Measurements from ENCODE around the gene ERCC2. TPM values are rescaled to one million over a fixed set of nuclear protein-coding genes. Genes with fewer than 3 reads are reported as not detected.

Gene ERCC2
- total RNA-seq, 1 experiment from 2014 or later: 58.9 TPM

DNA sequence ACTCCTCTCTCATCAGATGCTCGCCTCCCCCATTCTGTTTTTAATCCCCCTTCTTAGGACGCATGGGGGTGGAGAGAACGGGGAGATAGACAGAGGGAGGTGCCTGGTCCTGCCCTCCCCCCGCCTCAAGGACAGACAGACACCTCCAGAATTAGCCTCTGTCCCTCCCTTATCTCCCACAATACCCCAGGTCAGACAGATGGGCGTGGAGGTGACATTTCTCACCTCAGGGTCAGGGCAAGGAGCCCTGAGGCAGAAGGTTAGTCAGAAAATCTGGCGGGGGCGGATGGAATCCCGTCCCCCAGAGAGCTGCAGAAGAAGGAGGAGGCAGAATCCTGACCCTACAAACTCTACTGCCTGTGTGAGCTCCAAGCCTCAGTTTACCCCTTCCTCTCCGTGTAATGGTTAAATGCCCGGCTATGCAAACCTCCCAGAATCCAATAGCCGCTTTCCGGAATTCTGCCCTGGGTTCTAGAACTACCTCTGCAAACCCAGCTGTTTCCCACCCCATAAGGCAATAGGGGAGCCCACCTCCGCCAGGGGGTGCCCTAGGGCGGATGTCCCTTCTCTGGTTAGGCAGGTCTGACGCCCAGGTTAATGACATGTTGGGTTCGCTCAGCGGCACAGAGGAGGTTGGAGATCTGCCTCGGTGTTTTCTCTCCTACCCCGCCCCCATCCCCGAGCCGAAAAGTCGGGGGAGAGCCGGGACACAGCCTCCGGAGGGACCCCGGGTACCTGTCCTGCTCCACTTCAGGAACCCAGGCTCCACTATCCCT lies 33.6 kb upstream of the ERCC2 start (continued):
- TF ChIP-seq REST (IDR thresholded peaks at IDR 0.05; ENCODE audit: low read depth) (no peak), EZH2 (IDR thresholded peaks at IDR 0.05) (no peak), ATF3 (IDR thresholded peaks at IDR 0.05) (no peak), TCF7L2 (IDR thresholded peaks at IDR 0.05; ENCODE audit: borderline replicate concordance, extremely low read depth, insufficient read depth, insufficient read length) (no peak), SRF (IDR thresholded peaks at IDR 0.05; ENCODE audit: low read depth) (peak; percentile 77; the same call in 1 of the 2 replicates), FOSL1 (IDR thresholded peaks at IDR 0.05; ENCODE audit: low read depth) (no peak), JUND (IDR thresholded peaks at IDR 0.05) (no peak), RAD21 (IDR thresholded peaks at IDR 0.05; ENCODE audit: low read depth) (no peak), MAX (IDR thresholded peaks at IDR 0.05) (no peak)

DNA sequence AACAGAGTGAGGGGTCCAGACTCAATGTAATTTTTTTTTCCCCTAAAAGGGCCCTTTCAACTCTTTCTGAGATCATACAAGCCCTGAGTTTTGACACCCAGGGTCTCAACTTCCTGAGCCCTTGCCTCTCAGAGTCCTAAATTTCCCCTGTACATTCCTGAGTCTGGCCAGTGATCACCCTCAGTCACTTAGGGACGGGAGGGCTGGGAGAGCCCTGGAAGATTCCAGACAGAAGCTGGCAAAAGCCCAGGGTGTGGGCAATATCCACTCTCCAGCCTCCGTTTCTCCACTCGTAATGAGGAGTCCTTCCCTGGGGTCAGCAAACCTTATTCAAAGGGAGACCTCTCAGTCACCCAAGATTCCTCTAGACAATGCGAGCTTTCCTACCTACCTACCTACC lies 32.9 kb upstream of the ERCC2 start:
- RAD21 ChIA-PET (ENCODE audit: low non-redundant PET in 1 of 2, low total read pairs in 2 of 2, uncharacterized antibody in 2 of 2, unreplicated experiment in 2 of 2): interaction anchor here in 1 of 2 experiments (1.2 to 2.1 kb wide), 2 partner anchors 75 to 76 kb away, joined by 3 to 6 read pairs; no protein-coding TSS in a partner anchor
- H2AFZ ChIP-seq (ENCODE audit: low read depth, low read length, poor library complexity, severe bottlenecking): no peak overlapping the region
- no peaks in the 10 kb centered on the region for H3K27me3 ChIP-seq (ENCODE audit: insufficient read depth, low read length)
- peaks cover 69% of the 10 kb centered on the region for H3K79me2 ChIP-seq (ENCODE audit: insufficient read depth, low read length)
- BruUV-seq (replicated peaks): no TSS peak
- peak overlapping the region; percentile 83 to 99 for H3K4me3 ChIP-seq (replicated peaks in 1 of 2; ENCODE audit: low read depth in 1 of 2, low read length in 2 of 2)
- peaks cover 0 to 3% of the 10 kb centered on the region in 2 experiments; a peak in 1 of 4 replicates for H3K36me3 ChIP-seq (ENCODE audit: control insufficient read depth in 1 of 2, insufficient read depth in 2 of 2, low read length in 2 of 2)
- no peak for TF ChIP-seq JUND (IDR thresholded peaks at IDR 0.05)
- intact Hi-C loops (cut with micrococcal nuclease): no loop called here
- POLR2A ChIA-PET: interaction anchor here (0.8 to 3.1 kb wide), 6 partner anchors 10 to 238 kb away, joined by 3 to 16 read pairs (median 6); partner anchors contain the start of gene FOSB
- peaks cover 27 to 61% of the 10 kb centered on the region in 2 experiments for H3K4me1 ChIP-seq (ENCODE audit: control insufficient read depth in 1 of 2, insufficient read depth in 2 of 2, low read length in 2 of 2)
- no peaks in the 10 kb centered on the region for H4K20me1 ChIP-seq (ENCODE audit: insufficient read depth)
- H3K27ac ChIP-seq (ENCODE audit: low read depth, low read length): peak overlapping the region; percentile 87
- H3K4me2 ChIP-seq (ENCODE audit: low read length): peak overlapping the region; percentile 78
- H3K9ac ChIP-seq (ENCODE audit: low read length): peak overlapping the region; percentile 79
- CTCF ChIA-PET: interaction anchor here (0.8 to 2.7 kb wide), 7 partner anchors 9 to 239 kb away, joined by 3 to 42 read pairs (median 9); no protein-coding TSS in a partner anchor
- ATAC-seq: no peak
- H3K9me2 ChIP-seq (ENCODE audit: insufficient read depth): no peaks in the 10 kb centered on the region
- no peaks in the 10 kb centered on the region for H3K9me3 ChIP-seq (ENCODE audit: control insufficient read depth in 1 of 2, insufficient read depth in 1 of 2, low read depth in 1 of 2, low read length in 2 of 2)
- no peak for DNase-seq (ENCODE audit: low read depth, low spot score)
